Right lobe of liver (tissue), 6 donors: ENCODE data around the gene SOCS7. TPM values are rescaled to one million over a fixed set of nuclear protein-coding genes. Genes with fewer than 3 reads are reported as not detected.
A peak's percentile ranks its signal among the peaks of the same experiment; 100 is the strongest.

Experiments used
- ATAC-seq, 4 donors: fragments of 200-7000 bp; cut with Tn5 transposase; one replicate each; pipeline ENCODE4 v1.9.1; 2020; ENCODE audit warnings: mild to moderate bottlenecking in 4 of 4, moderate library complexity in 4 of 4
- DNase-seq, 3 donors: peaks; one replicate each; pipeline ENCODE4 v3.0.0-alpha.2; 2020
- H3K27ac ChIP-seq, 3 donors: fragments of 200-600 bp; one replicate each; pipeline ENCODE4 v1.8.0; 2022
- H3K27me3 ChIP-seq, 2 donors: fragments of 200-600 bp; one replicate each; pipeline ENCODE4 v1.8.0; 2022
- H3K36me3 ChIP-seq, 4 donors: fragments of 200-600 bp; sonication (generic) in 1 of 4; one replicate each; pipeline versions ENCODE4 v1.5.1 to v1.8.0; 2017 to 2022; ENCODE audit warnings: control low read depth in 1 of 4
- H3K4me1 ChIP-seq, 4 donors: fragments of 200-600 bp; sonication (generic) in 1 of 4; one replicate each; pipeline versions ENCODE4 v1.5.1 to v1.8.0; 2017 to 2022; ENCODE audit warnings: control low read depth in 1 of 4
- H3K4me3 ChIP-seq, 3 donors: fragments of 200-600 bp; one replicate each; pipeline ENCODE4 v1.8.0; 2022
- H3K9me3 ChIP-seq, 4 donors: fragments of 200-600 bp; sonication (generic) in 1 of 4; one replicate each; pipeline versions ENCODE4 v1.5.1 to v1.8.0; 2017 to 2022; ENCODE audit warnings: control low read depth in 1 of 4
- POLR2A ChIP-seq: fragments of 450-650 bp; IDR thresholded peaks from one replicate; pipeline ENCODE4 v1.6.1; 2017; ENCODE audit warnings: antibody characterized with exemption, mild to moderate bottlenecking
- WGBS: methylation state at CpG from one replicate; pipeline ENCODE4 v1.1.6; 2018; ENCODE audit warnings: low coverage, low lambda C conversion rate; ENCODE audit not compliant: insufficient coverage; ENCODE audit errors: missing lambda C conversion rate; 5-methylcytosine and 5-hydroxymethylcytosine counted together
- intact Hi-C, 2 donors: fragments of 100-400 bp; cut with DNase I; formaldehyde crosslinking; loops; one replicate each; pipeline versions ENCODE4 v1.11.2 to v1.14.1; 2022
- total RNA-seq, 6 experiments: library from RNA; depleted of rRNA in 2 of 6; stranded (reverse); fragments of >200 nt in 2 of 6; fragmentation: NEBNext Ultra II Directional in 3 of 6; extraction: Animal tissue kit (Norgen Biotek cat#: 25700) in 3 of 6; gene quantifications; one replicate each; pipeline versions ENCODE4 v1.1.0 to v1.2.4, GENCODE V29; 2016 to 2023
- TF ChIP-seq, protein P1 (sequence below), 4 donors: fragments of 200-600 bp in 3 of 4; fragments of 450-650 bp in 1 of 4; IDR thresholded peaks; one replicate each; pipeline versions ENCODE4 v1.5.1 to v1.8.0; 2016 to 2022; ENCODE audit warnings: antibody characterized with exemption in 4 of 4, mild to moderate bottlenecking in 2 of 4
- donor health status: DM: no; HTN: yes; CAD: no.
- donor health status: DM: no; HTN: no; CAD: no.
- donor health status: DM: no; HTN: no; CAD: no.
- donor health status: DM: no; HTN: yes; CAD: no.
- donor health status: DM: no; HTN: yes; CAD: no.

Gene SOCS7
- total RNA-seq, 6 experiments from 2014 or later: 2.2 to 6.0 (median 4.3) TPM

GRCh38 chr17:38430316-38430715 lies 78.7 kb downstream of the SOCS7 start:
- intact Hi-C loops: no loop called here
- TF ChIP-seq, protein P1, sequence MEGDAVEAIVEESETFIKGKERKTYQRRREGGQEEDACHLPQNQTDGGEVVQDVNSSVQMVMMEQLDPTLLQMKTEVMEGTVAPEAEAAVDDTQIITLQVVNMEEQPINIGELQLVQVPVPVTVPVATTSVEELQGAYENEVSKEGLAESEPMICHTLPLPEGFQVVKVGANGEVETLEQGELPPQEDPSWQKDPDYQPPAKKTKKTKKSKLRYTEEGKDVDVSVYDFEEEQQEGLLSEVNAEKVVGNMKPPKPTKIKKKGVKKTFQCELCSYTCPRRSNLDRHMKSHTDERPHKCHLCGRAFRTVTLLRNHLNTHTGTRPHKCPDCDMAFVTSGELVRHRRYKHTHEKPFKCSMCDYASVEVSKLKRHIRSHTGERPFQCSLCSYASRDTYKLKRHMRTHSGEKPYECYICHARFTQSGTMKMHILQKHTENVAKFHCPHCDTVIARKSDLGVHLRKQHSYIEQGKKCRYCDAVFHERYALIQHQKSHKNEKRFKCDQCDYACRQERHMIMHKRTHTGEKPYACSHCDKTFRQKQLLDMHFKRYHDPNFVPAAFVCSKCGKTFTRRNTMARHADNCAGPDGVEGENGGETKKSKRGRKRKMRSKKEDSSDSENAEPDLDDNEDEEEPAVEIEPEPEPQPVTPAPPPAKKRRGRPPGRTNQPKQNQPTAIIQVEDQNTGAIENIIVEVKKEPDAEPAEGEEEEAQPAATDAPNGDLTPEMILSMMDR (IDR thresholded peaks at IDR 0.05): no peak
- no peak for TF ChIP-seq POLR2A
- DNase-seq (peak in 2 of 3 donors; percentile 34 to 36), ATAC-seq (no peak)
- H3K27me3 ChIP-seq: no peaks in the 10 kb centered on the region
- H3K4me1 ChIP-seq: peaks cover 0 to 7% (median 0%) of the 10 kb centered on the region in 4 donors
- no peaks in the 10 kb centered on the region for H3K9me3 ChIP-seq
- H3K27ac ChIP-seq: no peak overlapping the region
- H3K36me3 ChIP-seq: no peaks in the 10 kb centered on the region
- H3K4me3 ChIP-seq: no peak overlapping the region
- WGBS: 67% methylated on average over 1 of the region's 3 CpGs

- no peaks in the 10 kb centered on the region for H3K36me3 ChIP-seq
- H3K27ac ChIP-seq: no peak overlapping the region
- DNase-seq (peak in 1 of 3 donors; percentile 37), ATAC-seq (no peak)
- 75% methylated on average over 2 of the region's 2 CpGs for WGBS
- peaks cover 0 to 7% (median 0%) of the 10 kb centered on the region in 4 donors for H3K4me1 ChIP-seq
- no peaks in the 10 kb centered on the region for H3K9me3 ChIP-seq
- intact Hi-C loops: no loop called here
- no peaks in the 10 kb centered on the region for H3K27me3 ChIP-seq
- H3K4me3 ChIP-seq: no peak overlapping the region
- no peak for TF ChIP-seq POLR2A
- TF ChIP-seq, protein P1 (IDR thresholded peaks at IDR 0.05): no peak
Measured at GRCh38 chr17:38430822-38431221, 79.2 kb downstream of the SOCS7 start.

GRCh38 chr17:38431346-38432145 lies 79.9 kb downstream of the SOCS7 start:
- Histone ChIP-seq H3K9me3 (no peaks in the 10 kb centered on the region), H3K4me1 (peaks cover 0 to 7% (median 0%) of the 10 kb centered on the region in 4 donors), H3K36me3 (no peaks in the 10 kb centered on the region), H3K4me3 (no peak overlapping the region), H3K27me3 (no peaks in the 10 kb centered on the region), H3K27ac (no peak overlapping the region)
- intact Hi-C loops: no loop called here
- TF ChIP-seq, protein P1 (IDR thresholded peaks at IDR 0.05): no peak
- no peak for TF ChIP-seq POLR2A
- 90% methylated on average over 2 of the region's 10 CpGs for WGBS
- DNase-seq (peak in 1 of 3 donors; percentile 29), ATAC-seq (no peak)

- DNase-seq (peak in 2 of 3 donors; percentile 15 to 28), ATAC-seq (no peak)
- Histone ChIP-seq H3K27ac (no peak overlapping the region), H3K27me3 (no peaks in the 10 kb centered on the region), H3K4me3 (no peak overlapping the region), H3K36me3 (no peaks in the 10 kb centered on the region), H3K4me1 (no peaks in the 10 kb centered on the region), H3K9me3 (no peaks in the 10 kb centered on the region)
- WGBS: no CpG with 5 or more reads among the region's 21 CpGs
- intact Hi-C loops: no loop called here
- TF ChIP-seq POLR2A: no peak
- TF ChIP-seq, protein P1 (IDR thresholded peaks at IDR 0.05): no peak
Measured at GRCh38 chr17:38434178-38434665, 82.6 kb downstream of the SOCS7 start.
